Ishikawa (cell line): ENCODE results near the gene AGXT.

Experiments
- CREB1 ChIP-seq: IDR thresholded peaks from 2 replicates; pipeline ENCODE4 v1.6.1; 2012; ENCODE audit warnings: low read depth
- EGR1 ChIP-seq: IDR thresholded peaks from 2 replicates; pipeline ENCODE4 v1.6.1; 2012
- EP300 ChIP-seq: IDR thresholded peaks from 2 replicates; pipeline ENCODE4 v1.6.1; 2012; ENCODE audit warnings: borderline replicate concordance
- FOXM1 ChIP-seq: IDR thresholded peaks from 2 replicates; pipeline ENCODE4 v1.6.1; 2012; ENCODE audit warnings: low read depth, borderline replicate concordance
- NFIC ChIP-seq: IDR thresholded peaks from 2 replicates; pipeline ENCODE4 v1.6.1; 2012
- RAD21 ChIP-seq: IDR thresholded peaks from 2 replicates; pipeline ENCODE4 v1.6.1; 2012; ENCODE audit warnings: low read depth
- TAF1 ChIP-seq: IDR thresholded peaks from 2 replicates; pipeline ENCODE4 v1.6.1; 2012; ENCODE audit warnings: low read depth, mild to moderate bottlenecking
- USF1 ChIP-seq: IDR thresholded peaks from 2 replicates; pipeline ENCODE4 v1.6.1; 2012
- YY1 ChIP-seq: IDR thresholded peaks from 2 replicates; pipeline ENCODE4 v1.6.1; 2012; ENCODE audit warnings: low read depth
- ZBTB7A ChIP-seq: IDR thresholded peaks from 2 replicates; pipeline ENCODE4 v1.6.1; 2012; ENCODE audit warnings: low read depth
- TF ChIP-seq, protein P1 (sequence below): IDR thresholded peaks from 2 replicates; pipeline ENCODE4 v1.6.1; 2012

- no peak for TF ChIP-seq EGR1
- no peak for TF ChIP-seq NFIC
- no peak for TF ChIP-seq RAD21
- TF ChIP-seq, protein P1, sequence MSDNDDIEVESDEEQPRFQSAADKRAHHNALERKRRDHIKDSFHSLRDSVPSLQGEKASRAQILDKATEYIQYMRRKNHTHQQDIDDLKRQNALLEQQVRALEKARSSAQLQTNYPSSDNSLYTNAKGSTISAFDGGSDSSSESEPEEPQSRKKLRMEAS, result no peak
- TF ChIP-seq CREB1, result no peak
- no peak for TF ChIP-seq FOXM1
- TF ChIP-seq ZBTB7A, result no peak
- no peak for TF ChIP-seq TAF1
- no peak for TF ChIP-seq EP300
- TF ChIP-seq USF1, result no peak
- TF ChIP-seq YY1, result no peak
These were observed 11.3 kb upstream of the AGXT start for GRCh38 chr2:240857039-240858008.
